Neuron (in vitro differentiated cells): ENCODE measurements around the gene ITGB5.

Source experiments
- H2AFZ ChIP-seq: one replicate; pipeline ENCODE4 v1.6.1; 2013; ENCODE audit warnings: low read depth, mild to moderate bottlenecking, inconsistent platforms, low read length, moderate library complexity
- H3K27me3 ChIP-seq: one replicate; pipeline ENCODE4 v1.6.1; 2013; ENCODE audit warnings: low read length; ENCODE audit not compliant: insufficient read depth
- H3K36me3 ChIP-seq: one replicate; pipeline ENCODE4 v1.6.1; 2013; ENCODE audit warnings: low read length; ENCODE audit not compliant: insufficient read depth
- H3K4me1 ChIP-seq: one replicate; pipeline ENCODE4 v1.6.1; 2013; ENCODE audit warnings: low read length; ENCODE audit not compliant: insufficient read depth
- H3K4me3 ChIP-seq: 2 replicates; pipeline ENCODE4 v1.5.1; 2013; ENCODE audit warnings: mild to moderate bottlenecking, low read length, moderate library complexity
- H3K9me3 ChIP-seq: one replicate; pipeline ENCODE4 v1.6.1; 2013; ENCODE audit warnings: low read length

Gene ITGB5

DNA sequence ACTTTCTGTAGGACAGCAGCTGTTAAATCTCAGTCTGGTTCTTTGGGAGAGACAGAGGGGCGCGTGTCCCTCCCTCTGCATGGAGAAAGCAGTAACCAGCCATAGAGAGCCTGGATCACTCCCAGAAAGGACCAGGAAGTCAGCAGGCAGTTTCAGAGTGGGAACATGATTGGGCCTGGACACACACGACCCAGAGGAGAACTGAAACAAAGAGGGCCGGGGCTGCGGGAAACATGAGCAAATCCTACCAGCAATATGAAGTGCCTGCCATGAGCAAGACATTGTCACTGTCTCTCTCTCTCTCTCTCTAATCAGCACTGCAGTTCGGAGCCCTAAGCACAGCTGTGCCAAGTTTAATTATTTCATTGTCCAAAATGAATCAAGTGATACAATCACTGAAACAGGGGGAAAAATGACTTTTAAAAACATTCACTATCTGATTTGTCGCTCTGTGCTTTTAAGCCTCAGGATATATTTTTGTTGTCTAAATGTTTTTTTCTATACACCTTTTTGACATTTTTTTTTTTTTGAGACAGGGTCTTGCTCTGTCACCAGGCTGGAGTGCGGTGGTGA lies 29.8 kb upstream of the ITGB5 start:
- no peaks in the 10 kb centered on the region for H3K27me3 ChIP-seq
- H3K4me1 ChIP-seq = no peaks in the 10 kb centered on the region
- H3K4me3 ChIP-seq = no peak overlapping the region
- no peaks in the 10 kb centered on the region for H3K36me3 ChIP-seq
- H2AFZ ChIP-seq = no peak overlapping the region
- no peaks in the 10 kb centered on the region for H3K9me3 ChIP-seq

DNA sequence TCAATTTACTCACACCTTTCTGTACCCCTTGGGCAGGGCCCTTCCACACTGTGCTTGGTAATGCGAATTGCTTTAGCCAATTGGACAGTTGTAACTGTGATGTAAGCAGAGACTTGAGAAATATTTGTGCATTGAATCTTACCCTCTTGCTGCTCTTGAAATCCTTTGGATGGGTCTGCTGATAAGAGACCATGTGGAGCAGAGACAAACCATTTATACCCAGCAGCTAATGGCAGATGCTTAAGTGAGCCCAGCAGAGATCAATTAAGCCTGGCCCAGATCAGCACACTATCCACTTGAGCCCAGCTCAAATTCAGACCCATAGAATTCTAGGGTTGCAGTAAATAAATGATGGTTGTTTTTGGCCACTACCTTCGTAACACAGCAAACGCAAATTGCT lies 28.1 kb upstream of the ITGB5 start:
- Histone ChIP-seq H3K4me1 (no peaks in the 10 kb centered on the region), H2AFZ (no peak overlapping the region), H3K9me3 (no peaks in the 10 kb centered on the region), H3K4me3 (no peak overlapping the region), H3K36me3 (no peaks in the 10 kb centered on the region), H3K27me3 (no peaks in the 10 kb centered on the region)

DNA sequence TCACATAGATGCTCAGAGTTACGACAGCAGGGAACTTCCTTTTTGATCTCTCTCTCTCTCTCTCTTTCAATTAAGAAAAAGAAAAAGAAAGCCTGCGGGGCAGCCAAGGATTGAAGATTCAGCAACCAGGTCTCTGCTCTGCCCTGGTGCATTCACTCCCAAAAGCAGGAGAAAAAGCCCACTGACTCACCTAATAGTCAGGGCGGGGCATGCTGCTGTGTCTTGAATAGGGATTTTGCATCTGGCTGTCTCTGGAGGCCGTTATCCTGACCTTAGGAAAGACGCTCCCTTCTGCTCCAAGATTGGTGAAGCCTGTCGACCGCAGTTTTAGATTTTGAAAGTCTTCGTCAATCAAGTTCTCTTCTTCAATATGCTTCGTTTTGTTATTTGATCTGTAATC lies 20.8 kb upstream of the ITGB5 start:
- Histone ChIP-seq H3K4me3 (no peak overlapping the region), H3K27me3 (no peaks in the 10 kb centered on the region)

DNA sequence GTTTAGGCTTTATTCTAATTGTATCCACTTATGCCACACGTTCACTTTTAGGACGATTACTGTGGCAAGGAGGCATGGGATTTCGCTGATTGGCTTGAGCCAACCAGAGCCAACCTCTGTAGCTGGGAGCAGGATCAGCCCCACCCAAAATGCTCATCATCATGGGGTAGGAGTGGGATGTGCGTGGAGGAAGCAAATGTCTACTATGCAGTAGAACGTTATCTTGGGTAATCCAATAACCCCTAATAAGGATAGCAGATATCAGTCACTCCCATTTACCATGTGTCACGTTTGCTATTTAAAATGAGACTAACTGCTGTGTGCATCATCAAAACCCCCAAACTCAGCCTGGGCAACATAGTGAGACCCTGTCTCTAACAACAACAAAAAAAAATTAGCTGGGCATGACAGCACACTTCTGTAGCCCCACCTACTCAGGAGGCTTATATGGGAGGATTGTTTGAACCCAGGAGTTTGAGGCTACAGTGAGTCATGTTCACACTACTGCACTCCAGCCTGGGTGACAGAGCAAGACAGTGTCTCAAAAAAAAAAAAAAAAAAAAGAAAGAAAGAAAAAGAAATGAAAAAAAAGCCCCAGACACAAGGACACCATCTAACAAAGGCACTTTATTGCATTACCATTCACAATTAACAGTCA lies 17.8 kb upstream of the ITGB5 start:
- Histone ChIP-seq H3K27me3 (no peaks in the 10 kb centered on the region), H3K4me3 (no peak overlapping the region), H3K36me3 (no peaks in the 10 kb centered on the region), H2AFZ (no peak overlapping the region), H3K9me3 (no peaks in the 10 kb centered on the region), H3K4me1 (no peaks in the 10 kb centered on the region)

More for the DNA sequence above, 20.8 kb upstream of the ITGB5 start:
- H2AFZ ChIP-seq = no peak overlapping the region
- no peaks in the 10 kb centered on the region for H3K9me3 ChIP-seq
- no peaks in the 10 kb centered on the region for H3K36me3 ChIP-seq
- H3K4me1 ChIP-seq = no peaks in the 10 kb centered on the region

DNA sequence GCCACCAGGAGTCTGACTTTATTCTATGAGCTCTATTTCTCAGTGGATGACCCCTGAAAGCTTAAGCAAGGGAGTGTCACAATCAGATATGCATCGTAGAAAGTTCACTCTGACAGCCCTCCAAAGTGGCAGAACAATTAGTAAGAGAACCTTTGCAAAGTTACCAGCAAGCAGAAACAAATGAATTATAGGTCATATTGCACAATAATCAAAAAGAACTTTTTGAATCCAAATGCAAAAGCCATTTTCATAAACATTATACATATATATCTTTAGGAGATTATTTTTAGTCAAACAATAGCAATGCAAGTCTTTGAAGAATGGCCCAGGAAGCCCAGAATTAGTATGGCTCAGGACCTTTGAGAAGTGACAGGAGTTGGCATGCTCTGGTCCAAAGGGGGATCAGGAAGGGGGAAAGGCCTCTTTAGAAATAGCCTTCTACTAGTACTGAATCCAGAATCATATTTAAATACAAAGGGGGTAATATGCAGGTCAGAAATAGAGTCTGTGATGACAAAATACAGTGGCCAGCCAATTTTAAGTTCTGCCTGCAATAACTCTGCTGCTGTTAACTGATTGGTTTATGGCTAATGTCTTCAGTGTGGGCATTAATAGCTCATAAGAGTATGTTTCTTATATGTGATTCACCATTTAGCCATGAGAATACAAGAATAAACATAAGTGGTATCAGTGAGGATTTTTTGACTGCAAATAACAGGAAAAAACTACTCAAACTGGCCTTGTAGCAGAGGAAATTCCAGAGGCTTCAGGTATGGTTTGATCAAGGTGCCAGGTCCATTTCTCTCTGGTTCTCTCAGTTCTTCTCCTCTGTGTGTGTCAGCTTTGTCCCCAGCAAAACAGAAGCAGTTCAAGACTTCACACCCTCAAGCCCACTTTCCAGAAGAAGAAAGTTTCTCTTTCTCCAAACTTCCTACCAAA lies 17.0 kb upstream of the ITGB5 start:
- Histone ChIP-seq H3K4me1 (no peaks in the 10 kb centered on the region), H2AFZ (no peak overlapping the region)

DNA sequence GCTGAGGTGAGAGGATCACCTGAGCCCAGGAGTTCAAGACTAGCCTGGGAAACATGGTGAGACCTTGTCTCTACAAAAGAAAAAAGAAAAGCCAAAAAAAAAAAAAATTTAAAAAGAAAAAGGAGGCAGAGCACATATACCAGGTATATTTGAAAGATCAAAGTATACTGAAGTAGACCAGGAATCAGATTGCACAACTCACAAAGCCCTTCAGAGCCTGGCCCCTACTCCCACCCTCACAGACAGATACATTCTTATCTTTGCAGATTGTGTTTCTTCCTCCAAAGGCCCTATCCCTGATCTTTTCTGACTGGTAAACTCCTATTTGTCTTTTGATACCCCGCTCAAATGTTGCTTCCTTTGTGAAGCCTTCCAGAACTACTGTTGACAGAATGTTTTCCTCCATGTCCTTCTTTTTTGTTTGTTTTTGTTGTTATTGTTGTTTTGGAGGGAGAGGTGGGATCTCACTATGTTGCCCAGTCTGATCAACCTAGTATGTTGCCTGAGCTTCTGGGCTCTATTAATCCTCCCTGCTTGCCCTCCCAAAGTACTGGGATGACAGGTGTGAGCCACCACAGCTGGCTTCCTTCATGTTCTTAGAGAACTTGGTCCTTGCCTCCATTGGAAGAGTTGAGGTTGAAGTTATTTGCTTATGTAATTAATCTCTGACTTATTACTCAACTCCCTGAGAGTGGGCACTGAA lies 9.8 kb upstream of the ITGB5 start:
- Histone ChIP-seq H3K4me1 (no peaks in the 10 kb centered on the region), H3K27me3 (peaks cover 5% of the 10 kb centered on the region), H3K4me3 (no peak overlapping the region), H3K9me3 (no peaks in the 10 kb centered on the region), H2AFZ (no peak overlapping the region), H3K36me3 (no peaks in the 10 kb centered on the region)

More for the DNA sequence above, 17.0 kb upstream of the ITGB5 start:
- Histone ChIP-seq H3K9me3 (no peaks in the 10 kb centered on the region), H3K27me3 (no peaks in the 10 kb centered on the region), H3K36me3 (no peaks in the 10 kb centered on the region), H3K4me3 (no peak overlapping the region)

DNA sequence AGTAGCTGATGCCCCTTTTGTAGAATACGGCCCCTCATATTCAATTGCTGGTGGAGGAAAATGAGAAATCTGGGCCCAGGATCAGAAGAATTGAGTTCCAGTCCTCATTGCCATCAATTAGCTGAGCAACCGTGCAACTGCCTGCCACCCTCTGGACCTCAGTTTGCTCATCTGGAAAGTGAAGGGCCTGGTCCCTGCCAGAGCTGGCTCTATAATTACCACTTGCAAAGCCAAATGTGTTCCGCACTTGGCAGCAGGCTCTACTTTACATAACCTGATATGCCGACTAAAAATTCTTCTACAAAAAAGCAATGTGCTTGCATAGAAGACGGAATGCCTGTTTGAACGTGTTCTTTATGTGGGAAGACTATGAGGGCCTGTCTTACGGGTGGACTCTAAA lies 8.6 kb upstream of the ITGB5 start:
- Histone ChIP-seq H3K4me3 (no peak overlapping the region), H2AFZ (no peak overlapping the region), H3K4me1 (no peaks in the 10 kb centered on the region), H3K9me3 (no peaks in the 10 kb centered on the region), H3K36me3 (no peaks in the 10 kb centered on the region), H3K27me3 (peaks cover 5% of the 10 kb centered on the region)

DNA sequence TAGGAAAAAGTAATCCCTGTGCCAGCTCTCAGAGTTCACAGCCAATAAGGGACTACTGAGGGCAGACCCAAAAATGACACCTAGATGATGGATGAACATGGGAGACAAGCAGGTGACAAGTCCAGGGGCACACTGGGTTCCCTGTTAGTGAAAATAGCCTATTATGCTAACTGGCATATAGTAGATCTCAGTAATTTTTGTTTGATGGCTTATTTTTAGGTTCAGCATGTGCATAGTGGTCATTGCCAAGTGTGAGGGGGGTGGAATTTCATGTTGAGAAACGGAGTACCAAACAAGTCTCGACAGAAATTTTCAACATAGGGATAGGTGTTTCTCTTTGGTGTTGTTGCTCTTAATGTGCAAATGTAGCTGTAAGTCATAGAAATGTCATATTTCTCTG lies 6.4 kb upstream of the ITGB5 start:
- no peak overlapping the region for H3K4me3 ChIP-seq
- H3K9me3 ChIP-seq = no peaks in the 10 kb centered on the region
- no peak overlapping the region for H2AFZ ChIP-seq
- no peaks in the 10 kb centered on the region for H3K36me3 ChIP-seq
- no peaks in the 10 kb centered on the region for H3K4me1 ChIP-seq
- peaks cover 13% of the 10 kb centered on the region for H3K27me3 ChIP-seq

DNA sequence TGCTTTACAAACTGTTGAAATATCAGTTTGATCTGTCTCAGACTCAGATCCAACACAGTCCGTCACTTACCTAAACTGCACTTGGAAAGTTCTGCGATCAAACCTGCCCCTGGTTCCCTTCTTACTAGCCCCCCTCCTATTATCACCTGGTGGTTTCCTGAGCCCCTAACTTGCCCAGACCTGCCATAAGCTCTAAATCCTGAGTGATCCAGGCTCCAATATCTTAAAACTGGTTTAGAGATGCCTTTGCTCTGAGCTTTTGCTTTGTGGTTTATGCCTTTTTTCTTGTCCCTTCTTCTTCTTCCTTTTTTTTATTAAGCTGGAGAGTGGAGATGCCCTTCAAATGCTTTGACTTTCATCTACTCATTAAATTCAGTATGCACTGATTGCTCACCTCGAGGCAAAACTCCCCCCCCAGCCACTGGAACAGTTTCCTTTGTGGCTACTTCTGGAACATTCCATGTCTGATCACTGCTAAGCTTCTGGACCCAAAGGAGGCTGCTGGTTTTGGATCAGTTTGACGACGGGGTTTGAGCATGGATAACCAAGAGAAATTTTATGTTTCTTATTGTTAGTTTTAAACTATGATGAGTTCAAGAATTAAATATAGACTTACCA lies 3.5 kb upstream of the ITGB5 start:
- Histone ChIP-seq H3K4me3 (no peak overlapping the region), H3K36me3 (no peaks in the 10 kb centered on the region), H3K27me3 (peaks cover 19% of the 10 kb centered on the region), H3K9me3 (no peaks in the 10 kb centered on the region), H3K4me1 (peaks cover 4% of the 10 kb centered on the region), H2AFZ (no peak overlapping the region)

DNA sequence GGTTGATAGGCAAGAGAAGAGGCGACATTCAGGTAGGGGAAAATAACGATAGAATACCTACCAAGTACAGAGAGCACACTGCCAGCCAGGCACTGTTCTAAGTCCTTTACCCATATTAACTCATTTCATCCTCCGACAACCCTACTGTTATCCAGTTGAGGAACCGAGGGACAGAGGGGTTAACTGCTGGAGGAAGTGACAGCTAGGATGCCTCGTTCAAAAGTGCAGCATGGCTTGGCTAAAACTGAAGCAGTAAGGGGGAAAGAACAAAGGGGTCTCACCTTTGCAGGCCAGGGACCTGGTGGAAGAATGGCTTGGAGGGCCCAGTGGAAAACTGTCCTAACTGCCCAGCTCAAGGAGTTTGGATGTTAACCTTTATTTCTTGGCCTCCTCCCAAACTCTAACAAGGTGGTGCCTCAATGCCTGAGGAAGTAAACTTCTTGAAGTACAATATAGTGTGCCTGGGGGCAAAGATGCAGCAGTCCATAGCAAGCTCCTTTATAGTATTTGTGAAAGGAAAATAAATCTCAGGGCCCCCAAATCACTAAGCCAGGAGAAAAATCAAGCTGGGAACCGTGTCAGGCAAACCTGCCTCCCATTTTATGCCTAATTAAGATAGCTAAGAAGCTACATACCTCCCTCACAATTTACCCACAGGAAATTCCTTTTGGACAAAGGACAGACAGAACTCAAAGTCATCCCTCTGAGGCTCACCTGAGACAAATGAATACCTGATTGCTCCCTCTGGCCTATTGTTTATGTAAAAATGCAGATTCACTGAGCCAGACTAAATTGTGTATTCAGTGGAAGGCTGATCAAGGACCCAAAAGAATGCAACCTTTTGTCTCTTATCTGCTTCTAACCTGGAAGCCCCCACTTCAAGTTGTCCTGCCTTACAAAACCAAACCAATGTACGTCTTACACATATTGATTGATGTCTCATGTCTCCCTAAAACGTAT lies 1.6 kb upstream of the ITGB5 start:
- no peaks in the 10 kb centered on the region for H3K9me3 ChIP-seq
- H3K27me3 ChIP-seq = peaks cover 23% of the 10 kb centered on the region
- no peak overlapping the region for H3K4me3 ChIP-seq
- H2AFZ ChIP-seq = no peak overlapping the region
- H3K36me3 ChIP-seq = no peaks in the 10 kb centered on the region
- peaks cover 11% of the 10 kb centered on the region for H3K4me1 ChIP-seq

DNA sequence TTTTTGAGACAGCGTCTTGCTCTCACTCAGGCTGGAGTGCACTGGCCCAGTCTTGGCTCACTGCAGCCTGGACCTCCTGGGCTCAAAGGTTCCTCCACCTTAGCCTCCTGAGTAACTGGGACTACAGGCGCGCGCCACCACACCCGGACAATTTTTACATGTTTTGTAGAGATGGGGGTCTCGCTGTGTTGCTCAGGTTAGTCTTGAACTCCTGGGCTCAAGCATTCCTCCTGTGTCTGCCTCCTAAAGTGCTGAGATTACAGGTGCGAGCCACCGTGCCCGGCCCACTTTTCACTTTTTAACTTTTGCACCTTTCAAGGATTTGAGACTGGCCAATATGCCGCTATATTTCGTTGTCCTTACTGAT lies 750 bp upstream of the ITGB5 start:
- Histone ChIP-seq H3K4me1 (peaks cover 19% of the 10 kb centered on the region), H2AFZ (no peak overlapping the region), H3K9me3 (no peaks in the 10 kb centered on the region), H3K27me3 (peaks cover 23% of the 10 kb centered on the region), H3K4me3 (no peak overlapping the region), H3K36me3 (no peaks in the 10 kb centered on the region)
